Gastrocnemius medialis (tissue), 4 donors: ENCODE results near the gene BCL2L13.

Experiments
- CTCF ChIP-seq, 5 experiments: fragments of 450-650 bp in 3 of 5; fragments of 200-600 bp in 2 of 5; sonication (generic) in 2 of 5; IDR thresholded peaks in 4 of 5; conservative IDR thresholded peaks in 1 of 5; 1 replicate in 4 of 5; 2 replicates in 1 of 5; pipeline ENCODE4 v1.5.1; 2016 to 2019; ENCODE audit warnings: antibody characterized with exemption in 5 of 5, mild to moderate bottlenecking in 3 of 5, moderate library complexity in 3 of 5
- POLR2A ChIP-seq, 2 donors: fragments of 450-650 bp; IDR thresholded peaks; one replicate each; pipeline ENCODE4 v1.6.1; 2017; ENCODE audit warnings: antibody characterized with exemption in 2 of 2, mild to moderate bottlenecking in 2 of 2, moderate library complexity in 2 of 2

DNA sequence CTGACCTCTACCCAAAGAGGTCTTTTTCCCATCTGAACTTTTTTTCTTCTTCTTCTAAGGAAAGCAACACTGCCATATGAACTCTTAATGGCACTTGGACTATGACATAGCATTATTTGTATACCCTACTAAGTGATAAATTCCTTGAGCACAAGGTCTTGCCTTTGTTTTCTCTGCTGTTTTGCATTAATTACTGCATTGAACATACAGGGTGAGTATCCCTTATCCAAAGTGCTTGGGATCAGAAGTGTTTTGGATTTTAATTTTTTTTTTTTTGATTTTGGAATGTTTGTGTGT is 86.9 kb downstream of the BCL2L13 start:
- TF ChIP-seq CTCF (IDR thresholded peaks at IDR 0.05 in 4 of 5, conservative IDR thresholded peaks at IDR 0.05 in 1 of 5) (no peak), POLR2A (IDR thresholded peaks at IDR 0.05) (no peak)
